Activated naive CD8-positive, alpha-beta T cell treated with anti-CD3 and anti-CD28 coated beads for 36 hours (primary cell): Measurements from ENCODE around the gene TUNAR. TPM values are rescaled to one million over a fixed set of nuclear protein-coding genes. Genes with fewer than 3 reads are reported as not detected.
"Not testable (repeated sequence)": the region's sequence is repeated elsewhere in the genome, so short reads cannot be mapped to it uniquely, and the experiment has no call there.

Experiments used
- DNase-seq: peaks from one replicate; pipeline ENCODE4 v3.0.0; 2021
- H3K27ac Mint-ChIP-seq: one replicate; pipeline ENCODE4 v1.8.0; 2022; ENCODE audit warnings: mild to moderate bottlenecking, moderate library complexity, mixed read lengths
- H3K27me3 Mint-ChIP-seq: one replicate; pipeline ENCODE4 v1.8.0; 2022; ENCODE audit warnings: mild to moderate bottlenecking, mixed read lengths
- H3K36me3 Mint-ChIP-seq: one replicate; pipeline ENCODE4 v1.8.0; 2021; ENCODE audit warnings: mild to moderate bottlenecking, mixed read lengths
- H3K4me1 Mint-ChIP-seq: one replicate; pipeline ENCODE4 v1.8.0; 2021; ENCODE audit warnings: mixed read lengths
- H3K4me3 Mint-ChIP-seq: one replicate; pipeline ENCODE4 v1.8.0; 2022; ENCODE audit warnings: mild to moderate bottlenecking, moderate library complexity, mixed read lengths
- H3K9me3 Mint-ChIP-seq: one replicate; pipeline ENCODE4 v1.8.0; 2022; ENCODE audit warnings: mixed read lengths
- total RNA-seq, 2 experiments: library from RNA; stranded (reverse); gene quantifications; one replicate each; pipeline ENCODE4 v1.2.3, GENCODE V29; 2021

The TUNAR gene
- total RNA-seq, 2 experiments from 2014 or later = not detected

- H3K4me3 Mint-ChIP-seq = no peak overlapping the region
- no peaks in the 10 kb centered on the region for H3K9me3 Mint-ChIP-seq
- peaks cover 10% of the 10 kb centered on the region for H3K27me3 Mint-ChIP-seq
- no peak overlapping the region for H3K27ac Mint-ChIP-seq
- no peak for DNase-seq
- no peaks in the 10 kb centered on the region for H3K36me3 Mint-ChIP-seq
- H3K4me1 Mint-ChIP-seq = no peaks in the 10 kb centered on the region
These were observed 81.5 kb downstream of the TUNAR start for GRCh38 chr14:95958105-95958504.

DNA sequence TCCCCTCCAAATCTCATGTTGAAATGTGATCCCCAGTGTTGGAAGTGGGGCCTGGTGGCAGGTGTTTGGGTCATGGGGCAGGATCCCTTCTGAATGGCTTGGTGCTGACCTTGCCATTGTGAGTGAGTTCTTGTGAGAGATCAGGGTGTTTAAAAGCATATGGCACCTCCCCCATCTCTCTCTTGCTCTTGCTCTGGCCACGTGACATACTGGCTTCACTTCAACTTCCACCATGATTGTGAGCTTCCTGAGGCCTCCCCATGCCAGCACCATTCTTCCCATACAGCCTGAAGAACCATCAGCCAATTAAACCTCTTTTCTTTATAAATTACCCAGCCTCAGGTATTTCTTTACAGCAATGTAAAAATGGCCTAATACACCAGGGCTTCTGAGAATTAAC is 82.7 kb downstream of the TUNAR start:
- Mint-ChIP-seq H3K4me3 (no peak overlapping the region), H3K9me3 (no peaks in the 10 kb centered on the region), H3K36me3 (no peaks in the 10 kb centered on the region), H3K4me1 (no peaks in the 10 kb centered on the region), H3K27ac (no peak overlapping the region), H3K27me3 (peaks cover 9% of the 10 kb centered on the region)
- DNase-seq = no peak

GRCh38 chr14:95961481-95961880 is 84.8 kb downstream of the TUNAR start:
- H3K27me3 Mint-ChIP-seq = peaks cover 9% of the 10 kb centered on the region
- DNase-seq = no peak
- no peak overlapping the region for H3K27ac Mint-ChIP-seq
- H3K9me3 Mint-ChIP-seq = no peaks in the 10 kb centered on the region
- H3K36me3 Mint-ChIP-seq = no peaks in the 10 kb centered on the region
- H3K4me1 Mint-ChIP-seq = no peaks in the 10 kb centered on the region
- no peak overlapping the region for H3K4me3 Mint-ChIP-seq

- Mint-ChIP-seq H3K36me3 (no peaks in the 10 kb centered on the region), H3K27ac (no peak overlapping the region), H3K27me3 (peaks cover 5% of the 10 kb centered on the region), H3K4me1 (no peaks in the 10 kb centered on the region), H3K4me3 (no peak overlapping the region), H3K9me3 (no peaks in the 10 kb centered on the region)
- DNase-seq = no peak
These were observed 88.3 kb downstream of the TUNAR start for GRCh38 chr14:95964901-95965300.

DNA sequence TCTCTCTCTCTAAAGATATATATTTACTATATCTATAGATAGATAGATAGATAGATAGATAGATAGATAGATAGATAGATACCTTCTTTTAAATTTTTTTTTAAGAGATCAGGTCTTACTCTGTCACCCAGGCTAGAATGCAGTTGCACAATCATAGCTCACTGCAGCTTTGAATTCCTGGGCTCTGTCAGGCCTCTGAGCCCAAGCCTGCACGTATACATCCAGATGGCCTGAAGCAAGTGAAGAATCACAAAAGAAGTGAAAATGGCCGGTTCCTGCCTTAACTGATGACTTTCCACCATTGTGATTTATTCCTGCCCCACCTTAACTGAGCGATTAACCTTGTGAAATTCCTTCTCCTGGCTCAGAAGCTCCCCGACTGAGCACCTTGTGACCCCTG is 91.4 kb downstream of the TUNAR start:
- H3K36me3 Mint-ChIP-seq, H3K27ac Mint-ChIP-seq, H3K27me3 Mint-ChIP-seq, H3K4me1 Mint-ChIP-seq, H3K4me3 Mint-ChIP-seq, DNase-seq, H3K9me3 Mint-ChIP-seq: not testable (repeated sequence)

Other genes starting within 250 kb of the TUNAR start
- not detected for gene TCL1B, start 190.4 kb upstream of the TUNAR start, total RNA-seq
- 1 to 10 TPM; 2.8 to 3.0 TPM for gene TCL1A, start 162.7 kb upstream of the TUNAR start, total RNA-seq
- 1 to 10 TPM; 1.7 to 2.2 TPM for gene C14orf132, start 162.5 kb downstream of the TUNAR start, total RNA-seq